Esophagus (tissue), 2 donors: Measurements from ENCODE around the gene TMEM9. TPM values are rescaled to one million over a fixed set of nuclear protein-coding genes. Genes with fewer than 3 reads are reported as not detected.

Experiments
- H3K27ac ChIP-seq, 2 donors: one replicate each; pipeline ENCODE4 v1.5.1; 2013; ENCODE audit warnings: low read depth in 2 of 2, mild to moderate bottlenecking in 2 of 2, inconsistent platforms in 1 of 2, low read length in 1 of 2, moderate library complexity in 1 of 2
- H3K27me3 ChIP-seq, 2 donors: one replicate each; pipeline ENCODE4 v1.6.1; 2013; ENCODE audit warnings: low read length in 2 of 2, control low read depth in 1 of 2, mild to moderate bottlenecking in 1 of 2; ENCODE audit not compliant: insufficient read depth in 2 of 2, control insufficient read depth in 1 of 2
- H3K36me3 ChIP-seq, 2 donors: one replicate each; pipeline ENCODE4 v1.6.1; 2013; ENCODE audit warnings: low read length in 1 of 2; ENCODE audit not compliant: control insufficient read depth in 2 of 2, insufficient read depth in 2 of 2
- H3K4me1 ChIP-seq, 2 donors: one replicate each; pipeline ENCODE4 v1.6.1; 2013; ENCODE audit warnings: low read length in 1 of 2; ENCODE audit not compliant: control insufficient read depth in 2 of 2, insufficient read depth in 2 of 2
- H3K4me3 ChIP-seq, 2 donors: one replicate each; pipeline ENCODE4 v1.5.1; 2013; ENCODE audit warnings: low read length in 2 of 2, mild to moderate bottlenecking in 2 of 2, low read depth in 1 of 2, moderate library complexity in 1 of 2
- H3K9me3 ChIP-seq, 2 donors: one replicate each; pipeline ENCODE4 v1.6.1; 2013; ENCODE audit warnings: mild to moderate bottlenecking in 2 of 2, low read depth in 1 of 2, low read length in 1 of 2, moderate library complexity in 1 of 2; ENCODE audit not compliant: control insufficient read depth in 2 of 2, insufficient read depth in 1 of 2
- WGBS, 2 donors: extraction: QIAGEN DNeasy Blood & Tissue Kit; methylation state at CpG; one replicate each; pipeline ENCODE4 v1.1.7; 2013; 5-methylcytosine and 5-hydroxymethylcytosine counted together
- polyA plus RNA-seq, 2 donors: library from polyadenylated mRNA; stranded (reverse); fragments of 200-250 nt; gene quantifications; one replicate each; pipeline ENCODE4 v1.2.3, GENCODE V29; 2013
- donor health status: healthy with polysubstance abuse.
- donor health status: Bipolar disorder and iron deficiency.

The TMEM9 gene
- polyA plus RNA-seq, 2 donors = 13.2 to 25.7 TPM

DNA sequence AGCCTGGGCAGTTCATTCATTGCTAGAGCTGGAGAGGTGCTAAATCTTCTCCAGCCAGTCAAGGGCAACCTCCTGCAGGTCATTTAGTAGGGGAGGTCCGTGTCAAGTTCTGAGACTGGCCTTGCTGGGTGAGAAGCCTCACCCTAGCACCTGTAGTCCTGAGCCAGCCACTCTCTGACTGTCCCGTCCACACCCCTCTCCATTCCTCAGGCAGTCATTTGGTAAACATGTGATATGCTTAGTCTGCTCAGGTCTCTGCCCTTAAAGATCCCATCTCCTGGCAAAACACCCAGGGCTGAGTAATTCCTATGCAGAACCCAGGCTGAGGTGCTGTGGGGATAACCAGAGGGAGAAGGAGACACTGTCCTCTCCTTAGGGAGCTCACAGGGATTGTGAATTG lies 22.7 kb upstream of the TMEM9 start:
- Histone ChIP-seq H3K36me3 (no peaks in the 10 kb centered on the region), H3K27me3 (no peaks in the 10 kb centered on the region), H3K9me3 (no peaks in the 10 kb centered on the region), H3K27ac (peak overlapping the region in 1 of 2 donors; percentile 26), H3K4me3 (no peak overlapping the region), H3K4me1 (peaks cover 0 to 2% of the 10 kb centered on the region in 2 donors)
- WGBS, 2 donors = 46 to 73% methylated on average over 2 of the region's 2 CpGs

DNA sequence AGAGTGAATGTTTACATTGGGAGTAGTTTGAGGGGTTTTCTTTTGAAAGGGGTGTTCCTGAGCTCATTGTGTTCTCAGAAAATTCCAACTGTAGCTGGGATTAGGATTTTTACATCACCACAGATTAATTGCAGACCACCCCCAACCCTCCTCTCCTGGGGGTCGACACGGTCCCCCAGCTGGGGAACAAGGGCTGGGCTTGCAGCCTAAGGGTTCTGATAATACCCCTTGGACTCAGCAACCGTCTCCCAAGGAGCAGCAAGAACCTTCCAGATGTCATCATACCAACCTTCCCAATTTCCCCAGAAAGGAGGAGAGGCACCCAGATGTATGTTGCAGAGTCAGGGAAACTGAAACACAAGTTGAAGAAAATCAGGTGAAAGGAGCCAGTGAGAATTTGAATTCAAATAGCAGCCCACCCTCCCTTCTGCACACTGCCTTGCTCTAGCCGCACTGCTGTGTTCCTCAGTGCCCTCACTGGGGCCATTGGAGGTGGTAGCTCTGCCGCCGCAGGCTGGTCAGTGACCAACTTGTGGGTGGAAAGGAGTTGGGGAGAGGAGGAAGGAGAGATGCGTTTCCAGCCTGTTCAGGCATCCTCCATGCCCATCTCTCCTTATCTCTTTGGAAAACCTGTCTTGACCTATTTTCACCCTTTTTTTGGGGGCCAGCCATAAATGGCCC lies 21.7 kb upstream of the TMEM9 start:
- H3K36me3 ChIP-seq = no peaks in the 10 kb centered on the region
- H3K4me3 ChIP-seq = no peak overlapping the region
- H3K27ac ChIP-seq = no peak overlapping the region
- H3K4me1 ChIP-seq = peaks cover 0 to 5% of the 10 kb centered on the region in 2 donors
- H3K9me3 ChIP-seq = no peaks in the 10 kb centered on the region
- no peaks in the 10 kb centered on the region for H3K27me3 ChIP-seq
- WGBS, 2 donors = 78 to 80% methylated on average over 7 of the region's 7 CpGs

DNA sequence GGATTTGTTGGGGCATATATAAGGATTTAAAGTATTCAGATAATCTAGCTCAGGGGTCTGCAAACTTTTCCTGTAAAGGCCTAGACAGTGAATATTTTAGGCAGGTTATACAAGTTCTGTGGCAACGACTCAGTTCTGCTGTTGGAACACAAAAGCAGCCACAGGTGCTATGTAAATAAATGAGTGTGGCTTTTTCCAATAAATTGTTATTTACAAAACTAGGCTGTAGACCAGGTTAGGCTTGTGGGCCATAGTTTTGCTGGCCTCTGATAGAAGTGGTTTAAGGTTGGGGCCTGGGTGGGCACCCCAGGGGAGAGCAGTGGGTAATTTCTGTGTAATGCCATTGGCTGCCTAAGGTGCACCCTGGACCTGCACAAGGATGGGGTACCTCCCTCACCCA lies 19.5 kb upstream of the TMEM9 start:
- Histone ChIP-seq H3K36me3 (no peaks in the 10 kb centered on the region), H3K4me3 (no peak overlapping the region), H3K9me3 (no peaks in the 10 kb centered on the region), H3K4me1 (peaks cover 0 to 5% of the 10 kb centered on the region in 2 donors), H3K27me3 (no peaks in the 10 kb centered on the region), H3K27ac (peak overlapping the region in 1 of 2 donors; percentile 9)
- 50 to 54% methylated on average over 1 of the region's 1 CpG for WGBS, 2 donors

DNA sequence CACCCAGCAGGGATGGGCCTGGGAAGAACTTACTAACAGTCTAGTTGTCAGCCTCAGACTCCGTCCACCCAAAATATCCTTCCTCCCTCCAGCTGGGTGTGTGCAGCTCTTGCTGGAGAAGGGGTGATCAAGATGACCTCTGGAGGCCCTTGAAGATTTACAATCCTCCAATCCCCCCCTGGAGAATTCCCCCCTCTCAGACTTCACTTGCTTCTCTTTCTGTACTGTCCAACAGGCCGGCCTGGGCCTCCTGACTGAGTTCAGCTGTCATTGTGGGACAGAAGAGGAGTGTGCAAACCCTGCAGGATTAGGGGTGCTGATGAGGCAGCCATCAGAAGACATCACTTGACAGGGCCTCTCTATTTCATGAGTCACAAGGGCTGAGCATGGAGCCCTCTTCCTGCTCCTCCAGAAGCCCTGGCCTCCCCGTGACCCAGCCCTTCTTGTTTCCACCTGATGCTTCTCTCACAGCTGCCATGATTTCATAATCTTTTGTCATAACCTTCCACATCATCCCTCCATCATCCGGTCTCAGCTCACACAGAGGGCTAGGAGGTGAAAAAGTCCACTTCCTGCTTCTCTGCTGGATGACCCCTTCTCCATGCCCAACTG lies 18.8 kb upstream of the TMEM9 start:
- no peaks in the 10 kb centered on the region for H3K9me3 ChIP-seq
- 76 to 81% methylated on average over 4 of the region's 4 CpGs for WGBS, 2 donors
- H3K27ac ChIP-seq = no peak overlapping the region
- H3K27me3 ChIP-seq = no peaks in the 10 kb centered on the region
- H3K4me1 ChIP-seq = peaks cover 0 to 5% of the 10 kb centered on the region in 2 donors
- no peak overlapping the region for H3K4me3 ChIP-seq
- no peaks in the 10 kb centered on the region for H3K36me3 ChIP-seq

DNA sequence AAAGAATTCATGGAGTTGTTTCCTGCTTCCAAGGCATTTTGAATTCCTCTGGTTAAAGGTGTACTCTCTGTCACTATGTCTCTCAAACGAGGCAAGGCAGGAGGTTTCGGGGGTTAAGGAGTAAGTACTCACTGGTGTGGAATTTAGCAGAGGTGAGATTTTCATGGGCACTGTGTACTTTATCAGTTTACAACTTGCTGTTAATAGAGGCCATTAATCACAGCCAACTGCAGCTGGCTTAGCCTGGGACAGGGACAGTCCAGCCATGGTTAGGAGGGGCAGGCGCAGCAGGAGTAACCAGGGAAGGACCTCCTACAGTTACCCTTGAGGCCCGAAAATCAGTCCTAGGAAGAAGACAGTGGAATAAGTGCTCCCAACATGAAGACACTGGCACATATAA lies 18.1 kb upstream of the TMEM9 start:
- Histone ChIP-seq H3K4me3 (no peak overlapping the region), H3K4me1 (peaks cover 0 to 5% of the 10 kb centered on the region in 2 donors), H3K27ac (no peak overlapping the region), H3K27me3 (no peaks in the 10 kb centered on the region), H3K36me3 (no peaks in the 10 kb centered on the region), H3K9me3 (no peaks in the 10 kb centered on the region)
- WGBS, 2 donors = 73 to 88% methylated on average over 4 of the region's 4 CpGs

DNA sequence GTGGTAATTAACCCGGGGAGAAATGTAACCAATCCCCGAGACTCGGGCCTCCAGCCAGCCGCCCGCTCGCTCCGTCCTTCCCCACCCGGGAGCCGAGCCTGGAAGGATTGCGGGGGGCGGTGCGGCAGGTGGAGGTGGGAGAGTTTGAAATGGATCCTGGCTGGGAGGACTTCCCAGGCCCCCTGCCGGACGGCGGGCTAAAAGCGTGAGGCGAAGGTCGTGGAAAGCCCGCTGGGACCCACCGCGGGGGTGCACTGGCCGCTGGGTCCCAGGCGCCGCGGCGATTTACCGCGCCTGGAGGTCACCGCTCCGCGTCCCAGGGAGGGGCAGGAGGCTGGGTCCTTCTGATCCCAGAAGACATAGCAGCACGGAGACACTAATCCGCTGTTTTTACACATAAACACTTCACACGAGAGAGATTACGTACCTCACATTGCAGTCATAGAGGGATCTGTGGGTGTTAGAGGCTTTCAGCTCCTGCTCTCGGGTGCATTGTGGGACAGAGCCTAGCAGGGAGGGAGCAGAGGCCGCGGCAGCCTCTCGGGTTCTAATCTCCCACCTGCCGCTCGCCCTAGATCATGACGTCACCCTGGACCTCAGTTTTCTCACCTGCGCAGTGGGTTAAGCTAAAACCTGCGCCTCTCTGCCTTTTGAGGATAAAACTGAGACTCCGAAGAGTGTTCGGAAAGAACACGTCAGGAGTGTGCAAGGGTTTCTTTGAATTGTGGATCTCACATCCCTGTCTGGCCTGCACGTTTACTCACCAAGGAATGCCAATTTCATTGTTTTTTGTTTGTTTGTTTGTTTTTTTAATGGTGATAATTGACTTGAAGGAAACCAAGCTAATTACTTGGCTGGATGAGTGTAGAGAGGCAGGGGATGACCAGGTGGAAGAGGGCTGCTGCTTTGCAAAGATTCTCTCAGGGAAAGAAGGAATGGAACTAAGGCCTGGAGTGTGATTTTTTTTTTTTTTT lies 17.1 kb upstream of the TMEM9 start:
- peak overlapping the region; percentile 51 to 60 for H3K4me3 ChIP-seq
- peaks cover 0 to 3% of the 10 kb centered on the region in 2 donors for H3K4me1 ChIP-seq
- H3K9me3 ChIP-seq = no peaks in the 10 kb centered on the region
- peak overlapping the region; percentile 84 to 93 for H3K27ac ChIP-seq
- H3K36me3 ChIP-seq = no peaks in the 10 kb centered on the region
- WGBS, 2 donors = 7 to 9% methylated on average over 48 of the region's 48 CpGs
- H3K27me3 ChIP-seq = no peaks in the 10 kb centered on the region

DNA sequence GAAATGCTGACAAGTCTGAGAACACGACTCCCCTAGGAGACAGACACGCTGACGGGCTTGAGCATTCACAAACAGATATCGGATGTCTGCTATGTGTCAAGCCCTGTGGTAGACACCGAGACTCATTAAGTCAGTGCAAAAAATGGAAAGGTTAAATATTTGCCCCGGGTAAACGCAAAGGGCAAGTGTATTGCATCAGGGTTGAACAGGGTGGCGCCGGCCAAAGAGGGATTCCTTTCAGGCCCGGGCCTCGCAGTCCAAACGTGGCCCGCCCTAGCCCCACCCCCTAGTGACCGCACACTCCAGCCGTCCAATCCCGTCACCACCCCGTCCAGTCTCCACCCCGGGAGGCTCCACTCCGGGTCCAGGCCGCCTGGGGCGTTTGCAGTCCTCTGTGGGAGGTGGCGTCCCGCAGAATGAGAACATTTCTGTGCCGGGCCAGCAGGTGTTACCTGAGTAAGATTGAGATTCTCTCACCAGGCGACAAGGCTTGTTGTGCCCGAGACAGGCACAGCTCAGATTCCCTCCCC lies 16.3 kb upstream of the TMEM9 start:
- Histone ChIP-seq H3K27ac (peak overlapping the region; percentile 84 to 93), H3K4me3 (peak overlapping the region; percentile 51 to 60), H3K4me1 (peaks cover 0 to 3% of the 10 kb centered on the region in 2 donors), H3K9me3 (no peaks in the 10 kb centered on the region), H3K27me3 (no peaks in the 10 kb centered on the region), H3K36me3 (no peaks in the 10 kb centered on the region)
- 4% methylated on average over 26 of the region's 26 CpGs for WGBS, 2 donors

DNA sequence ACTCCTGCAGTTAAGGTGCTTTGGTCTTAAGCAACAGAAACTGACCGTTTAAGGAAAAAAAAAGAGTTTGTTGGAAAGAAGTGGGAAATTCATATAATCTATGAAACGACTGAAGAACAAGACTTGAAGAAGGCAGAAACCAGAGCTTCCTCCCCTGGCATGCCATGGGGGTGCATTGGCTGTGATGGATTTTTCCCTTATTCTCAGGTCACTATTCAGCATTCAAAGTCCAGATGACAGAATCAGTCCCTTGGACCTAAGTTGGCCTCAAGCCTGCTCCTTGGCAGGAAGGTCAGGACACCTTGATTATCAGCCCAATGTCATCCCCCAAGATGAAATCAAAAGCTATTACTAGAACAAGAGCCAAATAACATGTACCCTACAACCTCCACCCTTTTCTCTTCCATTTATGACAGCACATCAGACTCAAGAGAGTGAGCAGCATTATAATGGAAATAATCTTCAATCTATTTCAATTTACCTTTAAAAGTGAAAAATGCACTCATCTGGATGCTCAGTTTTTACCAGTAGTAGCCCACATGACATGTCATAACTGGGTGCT lies 15.8 kb upstream of the TMEM9 start:
- peak overlapping the region in 1 of 2 donors; percentile 60 for H3K4me3 ChIP-seq
- H3K27ac ChIP-seq = peak overlapping the region; percentile 50 to 93
- H3K27me3 ChIP-seq = no peaks in the 10 kb centered on the region
- H3K4me1 ChIP-seq = peaks cover 0 to 3% of the 10 kb centered on the region in 2 donors
- no peaks in the 10 kb centered on the region for H3K36me3 ChIP-seq
- 79 to 88% methylated on average over 2 of the region's 2 CpGs for WGBS, 2 donors
- H3K9me3 ChIP-seq = no peaks in the 10 kb centered on the region

DNA sequence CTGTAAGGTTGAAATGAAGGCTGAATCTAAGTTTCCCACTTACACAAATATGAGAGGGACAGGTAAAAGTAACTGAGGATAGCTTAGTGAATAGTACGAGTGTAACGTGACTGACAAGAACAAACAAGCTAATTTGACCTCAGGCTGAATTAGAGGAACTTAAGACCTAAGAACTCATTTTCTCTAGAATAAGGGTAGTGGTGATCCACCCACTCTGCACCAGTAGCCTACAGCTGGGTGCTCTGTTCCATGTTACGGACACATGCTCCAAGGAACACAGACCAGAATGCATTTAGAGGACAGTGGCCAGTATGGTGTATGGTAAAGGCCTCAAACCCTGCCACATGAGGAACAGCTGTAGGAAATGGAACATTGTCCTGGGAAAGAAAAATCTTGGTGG lies 14.9 kb upstream of the TMEM9 start:
- Histone ChIP-seq H3K4me3 (no peak overlapping the region), H3K4me1 (peaks cover 0 to 3% of the 10 kb centered on the region in 2 donors), H3K9me3 (no peaks in the 10 kb centered on the region), H3K27ac (no peak overlapping the region), H3K36me3 (no peaks in the 10 kb centered on the region), H3K27me3 (no peaks in the 10 kb centered on the region)
- 71 to 72% methylated on average over 3 of the region's 3 CpGs for WGBS, 2 donors
